DND-41 (cell line): ENCODE measurements around the gene TSC2.

Experiments
- CTCF ChIP-seq: IDR thresholded peaks from 2 replicates; pipeline ENCODE4 v1.5.1; 2012; ENCODE audit warnings: borderline replicate concordance, low read length, moderate library complexity, mild to moderate bottlenecking; ENCODE audit not compliant: poor library complexity, severe bottlenecking; ENCODE audit errors: extremely low read depth
- EZH2 ChIP-seq: IDR thresholded peaks from 3 replicates; pipeline ENCODE4 v1.6.1; 2012; ENCODE audit warnings: borderline replicate concordance, low read depth, mild to moderate bottlenecking, moderate library complexity, low read length, inconsistent platforms; ENCODE audit not compliant: severe bottlenecking

DNA sequence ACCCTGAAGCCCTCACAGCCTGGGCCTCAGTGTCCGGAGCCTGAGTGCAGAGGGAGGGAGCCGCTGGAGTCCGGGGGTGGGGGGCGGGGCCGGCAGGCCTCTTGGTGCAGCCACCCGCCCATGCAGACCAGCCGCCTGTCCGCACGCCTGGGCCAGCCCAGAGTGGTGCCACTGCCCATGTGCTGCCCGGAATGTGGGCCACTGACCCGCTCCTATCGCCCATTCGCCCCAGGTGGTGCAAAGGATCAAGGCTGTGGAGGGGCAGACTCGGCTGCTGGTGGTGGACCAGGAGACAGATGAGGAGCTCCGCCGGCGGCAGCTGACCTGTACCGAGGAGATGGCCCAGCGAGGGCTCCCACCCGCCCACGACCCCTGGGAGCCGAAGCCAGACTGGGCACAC lies 18.4 kb upstream of the TSC2 start:
- TF ChIP-seq EZH2, result no peak
- TF ChIP-seq CTCF, result no peak
